ENCODE data around the gene LENG1.
A peak's percentile ranks its signal among the peaks of the same experiment; 100 is the strongest.
"Not testable (repeated sequence)": the region's sequence is repeated elsewhere in the genome, so short reads cannot be mapped to it uniquely, and the experiment has no call there.

LENG1 gene

DNA sequence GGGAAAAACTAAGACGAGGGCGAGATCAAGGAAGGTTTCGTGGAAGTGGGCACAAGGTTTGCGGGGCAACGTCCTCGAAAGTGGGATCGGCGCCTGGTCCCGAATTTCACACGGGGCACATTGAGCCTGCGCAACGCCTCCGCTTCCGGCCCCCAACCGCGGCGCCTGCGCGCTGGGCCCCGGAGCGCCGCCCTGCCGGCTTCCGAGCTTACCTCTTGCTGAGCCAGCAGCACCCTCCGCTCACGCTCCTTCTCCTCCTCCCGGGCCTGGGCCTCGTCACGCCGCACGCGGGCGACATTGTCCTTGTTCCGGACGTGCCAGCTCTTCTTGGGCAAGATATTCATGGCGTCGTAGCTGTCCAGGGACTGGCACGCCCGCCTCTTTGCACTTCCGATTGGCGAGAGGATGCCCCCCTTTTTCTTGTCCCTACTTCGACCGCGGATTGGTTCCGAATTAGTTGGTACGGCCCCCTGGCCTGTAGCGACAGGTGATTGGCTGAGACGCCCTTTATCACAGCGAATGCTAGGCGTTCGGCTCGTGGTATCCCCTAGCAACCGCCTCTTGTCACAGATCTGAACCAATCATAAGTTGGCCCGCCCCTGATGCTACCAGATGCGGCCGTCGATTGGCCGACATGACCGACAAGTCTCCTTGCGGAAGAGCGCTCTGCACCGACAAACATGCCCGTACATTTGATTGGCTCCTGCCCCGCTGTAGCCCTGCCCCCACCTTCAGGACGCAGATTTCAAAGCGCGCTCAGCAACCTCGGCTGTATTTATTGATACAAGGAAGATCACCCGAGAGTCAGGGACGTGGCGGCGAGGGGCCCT lies at the start of gene LENG1:
TSS of gene LENG1 (minus strand) at position 370 of the 830 bp plus-strand sequence. CDS start at position 344, 26 bp downstream.
- peak; percentile 99 for DNase-seq

DNA sequence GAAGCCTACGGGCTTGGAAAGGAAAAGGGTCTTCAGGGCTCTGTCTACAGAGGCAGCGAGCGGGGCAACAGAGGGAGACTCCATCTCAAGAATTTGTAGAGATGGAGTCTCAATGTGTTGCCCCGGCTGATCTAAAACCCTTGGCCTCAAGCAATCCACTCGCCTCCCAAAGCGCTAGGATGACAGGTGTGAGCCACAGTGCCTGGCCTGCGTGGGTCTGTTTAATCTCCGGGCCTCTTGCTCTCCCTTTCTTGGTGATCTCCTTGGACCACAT lies 49.2 kb upstream of the LENG1 start:
- DNase-seq, result no peak

DNA sequence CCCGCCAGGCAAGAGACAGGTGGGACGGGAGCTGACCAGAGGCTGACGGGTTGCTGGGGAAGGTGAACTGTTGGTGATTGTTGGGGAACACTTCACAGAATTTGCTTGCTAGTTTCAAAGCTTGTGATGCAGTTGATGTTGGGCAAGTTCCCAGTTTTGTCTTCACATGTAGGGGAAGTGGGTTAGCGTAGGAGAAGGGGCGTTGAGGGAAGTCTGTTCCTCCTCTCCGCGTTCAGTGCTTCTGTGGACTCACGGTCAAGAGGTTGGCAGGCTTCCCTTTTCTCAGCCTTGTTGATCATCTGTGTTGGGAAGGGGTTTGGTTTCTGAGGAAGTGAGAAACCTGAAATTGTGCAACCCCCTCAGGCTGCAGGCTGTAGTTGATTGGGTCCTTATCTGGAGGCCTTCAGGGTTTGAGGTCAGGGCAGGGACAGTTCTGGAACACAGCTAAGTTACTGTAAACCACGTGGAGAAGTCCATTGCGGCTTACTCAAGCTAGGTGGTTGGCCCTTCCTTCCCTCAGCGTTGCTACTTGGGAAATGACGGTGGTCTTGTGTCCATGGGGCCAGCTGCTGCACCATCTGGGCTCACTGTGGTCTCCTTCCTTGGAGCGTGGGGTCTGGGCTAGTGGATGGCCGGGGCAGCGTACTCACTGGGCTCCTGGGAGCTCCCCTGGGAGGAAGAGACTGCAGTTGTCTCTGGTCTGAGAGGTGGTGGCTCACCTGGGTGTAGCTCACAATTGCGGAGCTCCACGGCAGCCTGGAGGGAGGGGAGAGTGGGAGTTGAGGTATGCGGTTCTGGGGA lies 48.7 kb upstream of the LENG1 start:
- no peak for DNase-seq

DNA sequence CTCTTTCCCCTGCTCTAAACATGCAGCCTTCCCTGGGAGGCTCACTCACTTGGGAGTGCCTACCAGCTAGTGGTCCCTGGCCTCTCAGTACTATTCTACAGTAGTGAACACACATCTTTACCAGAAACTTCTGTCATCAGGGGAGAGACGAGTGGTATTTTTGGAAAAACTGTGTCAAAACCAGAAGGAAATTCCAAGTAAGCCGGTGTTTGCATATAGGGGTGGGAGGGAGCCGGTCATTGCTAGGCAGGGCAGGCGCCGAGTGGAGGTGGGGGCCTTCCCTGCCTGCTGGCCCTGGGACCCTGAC lies 48.1 kb upstream of the LENG1 start:
- no peak for DNase-seq

DNA sequence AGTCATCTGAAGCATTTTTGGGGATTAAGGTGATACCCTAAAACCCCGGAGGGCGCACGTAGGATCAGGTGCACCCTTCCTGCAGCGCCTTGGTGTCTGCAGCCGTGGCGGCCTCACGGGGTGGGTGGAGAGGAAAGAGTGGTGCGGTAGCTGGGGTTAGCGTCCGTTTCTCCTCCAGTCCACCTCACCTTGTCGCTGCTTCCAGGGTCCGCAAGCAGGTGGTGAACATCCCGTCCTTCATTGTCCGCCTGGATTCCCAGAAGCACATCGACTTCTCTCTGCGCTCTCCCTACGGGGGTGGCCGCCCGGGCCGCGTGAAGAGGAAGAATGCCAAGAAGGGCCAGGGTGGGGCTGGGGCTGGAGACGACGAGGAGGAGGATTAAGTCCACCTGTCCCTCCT lies 47.7 kb upstream of the LENG1 start:
- not testable (repeated sequence) for DNase-seq

DNA sequence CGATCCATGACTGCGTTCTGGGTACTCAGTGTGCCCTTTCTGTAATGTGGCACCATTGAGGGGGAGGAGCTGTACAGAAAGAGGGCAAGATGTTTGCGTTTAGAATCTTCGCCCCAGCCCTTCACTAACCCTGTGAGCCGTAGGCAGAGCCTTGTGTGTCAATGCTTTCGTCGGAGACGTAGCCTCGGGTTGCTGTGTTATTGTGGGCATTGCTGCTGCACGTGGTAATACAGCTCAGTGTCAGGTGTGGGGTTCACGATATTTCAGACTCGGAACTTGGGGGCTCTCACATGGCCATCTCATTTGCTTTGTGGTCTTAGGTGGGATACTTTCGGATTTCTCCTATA lies 47.3 kb upstream of the LENG1 start:
- no peak for DNase-seq

DNA sequence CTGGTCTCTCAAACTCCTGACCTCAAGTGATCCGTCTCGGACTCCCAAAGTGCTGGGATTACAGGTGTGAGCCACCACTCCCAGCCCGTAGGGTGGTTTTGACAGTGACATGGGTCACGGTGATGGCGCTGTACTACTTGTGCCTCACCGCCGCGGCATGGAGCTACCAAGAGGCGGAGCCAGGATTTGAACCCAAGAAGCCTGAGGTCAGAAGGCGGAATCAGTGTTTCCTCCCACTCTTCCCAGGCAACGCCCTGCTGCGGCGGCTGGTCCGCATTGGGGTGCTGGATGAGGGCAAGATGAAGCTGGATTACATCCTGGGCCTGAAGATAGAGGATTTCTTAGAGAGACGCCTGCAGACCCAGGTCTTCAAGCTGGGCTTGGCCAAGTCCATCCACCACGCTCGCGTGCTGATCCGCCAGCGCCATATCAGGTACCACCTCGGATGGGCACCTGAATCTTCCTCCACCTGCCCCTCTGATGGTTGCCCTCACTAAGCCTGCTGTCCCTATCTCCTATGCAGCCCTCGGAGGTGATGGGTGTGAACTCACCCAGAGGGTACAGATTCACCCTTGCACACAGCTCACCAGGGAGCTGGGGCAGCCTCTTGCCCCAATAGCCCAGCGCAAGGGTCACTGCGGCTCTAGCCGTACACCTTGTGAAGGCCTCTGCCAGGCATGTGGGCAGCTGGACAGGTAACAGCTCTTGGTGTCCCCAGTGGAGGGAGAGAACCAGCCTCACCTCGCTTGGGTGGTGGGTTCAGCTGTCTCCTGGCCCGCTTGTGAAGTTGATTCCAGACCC lies 46.7 kb upstream of the LENG1 start:
- no peak for DNase-seq

DNA sequence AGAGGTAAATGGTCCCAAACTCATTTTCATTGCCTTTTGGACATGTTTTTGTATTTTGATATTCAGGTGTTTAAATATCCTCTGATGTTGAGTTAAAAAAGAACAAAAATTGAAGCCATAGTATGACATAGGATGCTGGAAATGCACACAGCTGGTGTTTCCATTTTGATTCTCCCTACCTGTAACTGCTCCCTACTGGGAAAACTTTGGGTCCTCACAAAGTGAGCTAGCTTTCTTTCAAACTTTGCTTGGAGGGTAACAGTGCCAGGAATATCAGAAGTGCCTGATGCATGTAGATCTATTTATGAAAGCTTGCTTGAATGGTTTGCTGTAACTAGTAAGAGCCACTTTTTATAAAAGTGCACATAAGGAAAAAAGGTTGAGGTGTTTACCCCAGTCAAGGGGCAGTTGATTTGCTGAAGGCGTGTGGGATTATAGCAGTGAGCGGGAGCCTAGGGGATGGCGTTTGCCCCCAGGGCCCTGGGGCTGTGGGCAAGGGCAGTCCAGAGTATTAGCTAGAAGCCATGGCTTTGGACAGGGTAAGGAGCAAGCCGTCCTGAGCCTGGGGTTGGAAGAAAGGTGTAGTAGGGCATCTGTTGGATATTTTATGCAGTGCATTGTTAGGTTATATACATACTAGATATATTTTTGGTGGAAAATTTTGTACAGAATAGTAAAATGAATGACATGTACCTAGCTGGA lies 45.4 kb upstream of the LENG1 start:
- no peak for DNase-seq

DNA sequence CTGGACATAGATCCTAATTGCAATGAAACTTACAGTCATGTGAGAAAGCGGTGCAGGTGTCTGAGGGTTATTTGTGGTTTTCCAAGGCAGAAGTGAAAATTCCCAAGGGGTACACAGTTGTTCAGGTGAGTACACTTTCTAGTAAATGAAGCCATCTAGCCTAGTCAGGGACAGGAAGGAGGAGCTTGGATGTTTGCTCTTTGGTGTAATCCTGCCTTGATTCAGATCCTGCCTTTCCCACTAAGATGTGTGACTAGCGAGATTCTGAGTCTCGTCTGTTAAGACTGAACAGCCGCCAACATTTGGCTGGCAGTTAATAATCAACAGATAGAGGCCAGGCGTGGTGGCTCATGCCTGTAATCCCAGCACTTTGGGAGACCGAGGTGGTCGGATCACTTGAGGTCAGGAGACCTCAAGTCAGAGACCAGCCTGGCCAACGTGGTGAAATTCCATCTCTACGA lies 43.7 kb upstream of the LENG1 start:
- no peak for DNase-seq

DNA sequence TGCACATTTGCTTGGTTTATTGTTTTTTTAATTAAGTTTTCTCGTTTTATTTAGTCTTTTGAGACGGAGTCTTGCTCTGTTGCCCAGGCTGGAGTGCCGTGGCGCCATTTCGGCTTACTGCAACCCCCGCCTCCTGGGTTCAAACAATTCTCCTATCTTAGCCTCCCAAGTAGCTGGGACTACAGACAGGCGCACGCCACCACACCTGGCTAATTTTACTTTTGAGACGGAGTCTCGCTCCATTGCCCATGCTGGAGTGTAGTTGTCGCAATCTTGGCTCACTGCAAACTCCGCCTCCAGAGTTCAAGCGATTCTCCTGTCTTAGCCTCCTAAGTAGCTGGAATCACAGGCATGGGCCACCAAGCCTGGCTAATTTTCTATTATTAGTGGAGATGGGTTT lies 42.5 kb upstream of the LENG1 start:
- DNase-seq, result no peak

DNA sequence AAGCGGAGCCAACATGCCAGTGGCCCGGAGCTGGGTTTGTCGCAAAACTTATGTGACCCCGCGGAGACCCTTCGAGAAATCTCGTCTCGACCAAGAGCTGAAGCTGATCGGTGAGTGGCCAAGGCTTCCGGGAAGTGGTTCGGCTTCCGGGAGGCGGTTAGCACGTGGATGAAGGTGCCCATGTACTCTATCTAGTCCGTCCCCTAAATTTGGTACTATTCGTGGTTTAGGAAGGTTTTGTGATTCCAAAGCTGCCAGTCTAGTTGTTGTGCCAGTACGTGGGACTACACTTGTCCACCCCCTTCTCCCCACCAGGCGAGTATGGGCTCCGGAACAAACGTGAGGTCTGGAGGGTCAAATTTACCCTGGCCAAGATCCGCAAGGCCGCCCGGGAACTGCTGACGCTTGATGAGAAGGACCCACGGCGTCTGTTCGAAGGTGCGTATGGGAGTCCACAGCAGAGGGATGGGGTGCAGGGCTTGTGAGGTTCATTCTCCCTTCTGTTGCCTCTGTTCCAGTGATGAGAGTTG lies 41.7 kb upstream of the LENG1 start:
- DNase-seq, result no peak

DNA sequence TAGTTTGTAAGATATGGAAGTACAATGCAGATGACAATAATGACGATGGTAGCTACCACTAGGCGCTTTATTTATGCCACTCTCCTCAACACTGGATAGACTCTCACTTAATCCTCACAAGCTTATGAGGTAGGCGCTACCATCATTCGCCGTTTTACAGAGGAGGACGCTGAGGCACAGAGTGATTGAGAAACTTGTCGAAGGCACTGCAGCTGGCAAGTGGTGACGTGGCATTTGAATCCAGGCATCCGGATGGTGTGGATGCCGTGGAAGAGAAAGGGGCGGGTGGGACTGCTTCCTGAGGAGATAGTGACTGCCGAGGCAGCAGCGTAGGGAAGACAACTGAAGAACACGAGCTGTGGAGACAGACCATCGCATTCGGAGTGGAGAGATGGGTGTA lies 39.9 kb upstream of the LENG1 start:
- DNase-seq, result no peak

DNA sequence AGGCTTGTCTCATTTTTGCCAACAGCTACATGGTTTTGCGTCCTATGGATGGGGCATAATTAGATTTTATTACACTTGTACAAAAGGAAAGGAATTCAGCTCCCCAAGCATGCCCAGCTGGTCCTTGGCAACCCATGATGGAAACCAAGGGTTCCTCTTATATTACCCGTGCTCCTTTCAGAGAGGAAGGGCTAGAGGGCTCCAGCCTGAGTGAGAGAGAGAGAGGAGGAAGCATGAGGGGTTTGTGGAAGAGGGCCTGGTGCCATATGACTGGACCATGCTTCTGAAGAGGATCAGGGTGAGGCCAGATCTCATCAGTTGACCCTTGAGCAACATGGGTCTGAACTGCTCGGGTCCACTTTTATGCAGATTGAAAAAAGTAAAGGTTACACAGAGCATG lies 37.6 kb upstream of the LENG1 start:
- DNase-seq, result no peak

DNA sequence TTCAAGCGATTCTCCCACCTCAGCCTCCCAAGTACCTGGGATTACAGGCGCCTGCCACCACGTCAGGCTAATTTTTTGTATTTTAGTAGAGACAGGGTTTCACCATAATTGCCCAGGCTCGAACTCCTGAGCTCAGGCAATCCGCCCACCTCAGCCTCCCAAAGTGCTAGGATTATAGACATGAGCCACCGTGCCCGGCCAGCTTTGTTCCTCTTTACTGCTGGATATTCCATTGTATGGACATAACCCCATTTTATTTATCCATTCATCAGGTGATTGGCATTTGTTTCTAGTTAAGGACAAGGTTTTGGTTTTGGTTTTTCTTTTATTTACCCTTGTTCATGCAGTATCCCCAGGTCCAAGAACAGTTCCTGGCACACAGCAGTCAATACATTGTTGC lies 37.0 kb upstream of the LENG1 start:
- no peak for DNase-seq

DNA sequence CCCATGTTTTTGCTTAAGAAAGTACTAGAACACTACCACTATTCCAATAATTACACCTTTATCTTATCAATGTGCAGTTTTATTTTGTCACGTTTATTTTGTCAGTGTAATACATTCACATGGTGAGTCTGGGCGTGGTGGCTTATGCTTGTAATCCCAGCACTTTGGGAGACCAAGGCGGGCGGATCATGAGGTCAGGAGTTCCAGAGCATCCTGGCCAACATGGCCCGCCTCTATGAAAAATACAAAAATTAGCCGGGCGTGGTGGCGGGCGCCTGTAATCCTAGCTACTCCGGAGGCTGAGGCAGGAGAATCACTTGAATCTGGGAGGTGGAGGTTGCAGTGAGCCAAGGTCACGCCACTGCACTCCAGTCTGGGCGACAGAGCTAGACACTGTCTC lies 34.9 kb upstream of the LENG1 start:
- not testable (repeated sequence) for DNase-seq

DNA sequence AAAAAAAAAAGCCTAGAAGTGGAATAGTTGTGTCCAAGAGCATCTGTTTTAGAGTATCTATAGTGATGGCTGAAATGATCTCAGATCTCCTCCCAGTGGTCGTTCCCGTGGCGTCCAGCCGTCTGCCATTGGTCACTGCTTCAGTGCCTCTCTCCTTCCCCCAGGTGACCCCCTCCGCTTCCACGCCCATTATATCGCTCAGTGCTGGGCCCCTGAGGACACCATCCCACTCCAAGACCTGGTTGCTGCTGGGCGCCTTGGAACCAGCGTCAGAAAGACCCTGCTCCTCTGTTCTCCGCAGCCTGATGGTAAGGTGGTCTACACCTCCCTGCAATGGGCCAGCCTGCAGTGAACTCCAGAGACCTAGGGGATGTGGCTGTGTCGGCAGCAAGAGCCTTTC lies 33.5 kb upstream of the LENG1 start:
- no peak for DNase-seq

DNA sequence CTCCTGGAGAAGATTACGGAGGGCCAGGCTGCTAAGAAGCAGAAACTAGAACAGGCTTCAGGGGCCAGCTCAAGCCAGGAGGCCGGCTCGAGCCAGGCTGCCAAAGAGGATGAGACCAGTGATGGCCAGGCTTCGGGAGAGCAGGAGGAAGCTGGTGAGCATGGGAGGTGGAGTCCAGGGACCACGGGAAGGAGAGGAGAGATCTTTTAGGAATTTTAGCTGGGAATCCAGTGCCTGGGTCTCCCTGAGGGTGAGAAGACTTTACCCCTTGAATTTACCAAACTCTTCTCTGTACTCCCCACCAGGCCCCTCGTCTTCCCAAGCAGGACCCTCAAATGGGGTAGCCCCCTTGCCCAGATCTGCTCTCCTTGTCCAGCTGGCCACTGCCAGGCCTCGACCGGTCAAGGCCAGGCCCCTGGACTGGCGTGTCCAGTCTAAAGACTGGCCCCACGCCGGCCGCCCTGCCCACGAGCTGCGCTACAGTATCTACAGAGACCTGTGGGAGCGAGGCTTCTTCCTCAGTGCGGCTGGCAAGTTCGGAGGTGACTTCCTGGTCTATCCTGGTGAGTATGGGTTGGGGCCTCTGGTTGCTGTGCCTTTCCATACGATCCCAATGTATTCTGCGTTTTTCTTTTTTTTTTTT lies 32.4 kb upstream of the LENG1 start:
- no peak for DNase-seq

DNA sequence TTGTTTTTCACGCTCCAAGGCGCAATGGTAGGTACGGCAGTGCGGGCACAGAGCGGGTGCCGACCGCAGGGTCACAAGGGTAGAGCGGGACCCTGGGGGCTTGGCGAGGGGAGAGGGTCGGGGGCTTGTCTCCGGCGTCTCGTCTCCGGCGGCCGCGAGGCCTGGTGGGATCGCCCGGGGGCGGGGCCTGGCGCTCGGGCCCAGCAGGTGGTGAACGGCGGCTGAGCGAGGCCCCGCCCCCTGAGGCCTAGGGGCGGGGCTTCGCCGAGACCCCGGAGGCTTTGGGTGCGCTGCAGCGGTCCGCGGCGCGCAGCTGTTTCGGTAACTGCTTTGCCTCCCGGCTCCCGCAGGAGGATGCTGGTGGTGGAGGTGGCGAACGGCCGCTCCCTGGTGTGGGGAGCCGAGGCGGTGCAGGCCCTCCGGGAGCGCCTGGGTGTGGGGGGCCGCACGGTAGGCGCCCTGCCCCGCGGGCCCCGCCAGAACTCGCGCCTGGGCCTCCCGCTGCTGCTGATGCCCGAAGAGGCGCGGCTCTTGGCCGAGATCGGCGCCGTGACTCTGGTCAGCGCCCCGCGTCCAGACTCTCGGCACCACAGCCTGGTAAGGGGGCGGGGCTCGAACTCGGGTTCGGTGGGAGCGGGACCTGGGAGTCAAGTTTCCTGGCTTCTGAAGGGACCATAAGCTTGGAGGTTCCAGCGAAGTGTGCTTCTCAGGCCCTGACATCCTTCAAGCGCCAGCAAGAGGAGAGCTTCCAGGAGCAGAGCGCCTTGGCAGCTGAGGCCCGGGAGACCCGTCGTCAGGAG lies 31.7 kb upstream of the LENG1 start, which contains the start of gene TSEN34:
TSS of gene TSEN34 (plus strand) at position 298 of the 800 bp plus-strand sequence. CDS start at position 355, 57 bp downstream.
- DNase-seq, result peak; percentile 74

DNA sequence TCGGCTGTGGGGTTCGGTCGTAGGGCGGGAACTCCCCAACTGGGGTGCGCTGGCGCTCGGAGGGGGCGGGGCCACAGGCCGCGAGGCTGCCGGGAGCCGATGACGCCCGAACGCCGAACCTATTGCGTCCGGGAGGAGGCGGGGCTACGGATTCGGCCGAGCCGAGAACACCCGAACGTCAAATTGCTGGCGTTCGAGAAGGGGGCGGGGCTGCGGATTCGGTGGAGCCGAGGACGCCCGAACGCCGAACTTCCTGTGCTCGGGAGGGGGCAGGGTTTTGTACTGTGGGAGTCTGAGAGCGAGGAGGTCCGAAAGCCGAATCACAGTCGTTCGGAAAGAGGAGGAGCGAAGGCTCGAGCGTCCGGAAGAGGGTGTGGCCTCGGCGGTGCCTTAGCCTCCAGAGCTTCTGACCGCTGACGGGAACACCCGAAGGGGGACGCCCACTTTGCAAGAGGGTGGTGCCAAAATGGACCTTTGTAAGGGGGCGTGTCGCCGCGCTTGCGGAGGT lies 31.0 kb upstream of the LENG1 start:
- DNase-seq, result peak; percentile 96

DNA sequence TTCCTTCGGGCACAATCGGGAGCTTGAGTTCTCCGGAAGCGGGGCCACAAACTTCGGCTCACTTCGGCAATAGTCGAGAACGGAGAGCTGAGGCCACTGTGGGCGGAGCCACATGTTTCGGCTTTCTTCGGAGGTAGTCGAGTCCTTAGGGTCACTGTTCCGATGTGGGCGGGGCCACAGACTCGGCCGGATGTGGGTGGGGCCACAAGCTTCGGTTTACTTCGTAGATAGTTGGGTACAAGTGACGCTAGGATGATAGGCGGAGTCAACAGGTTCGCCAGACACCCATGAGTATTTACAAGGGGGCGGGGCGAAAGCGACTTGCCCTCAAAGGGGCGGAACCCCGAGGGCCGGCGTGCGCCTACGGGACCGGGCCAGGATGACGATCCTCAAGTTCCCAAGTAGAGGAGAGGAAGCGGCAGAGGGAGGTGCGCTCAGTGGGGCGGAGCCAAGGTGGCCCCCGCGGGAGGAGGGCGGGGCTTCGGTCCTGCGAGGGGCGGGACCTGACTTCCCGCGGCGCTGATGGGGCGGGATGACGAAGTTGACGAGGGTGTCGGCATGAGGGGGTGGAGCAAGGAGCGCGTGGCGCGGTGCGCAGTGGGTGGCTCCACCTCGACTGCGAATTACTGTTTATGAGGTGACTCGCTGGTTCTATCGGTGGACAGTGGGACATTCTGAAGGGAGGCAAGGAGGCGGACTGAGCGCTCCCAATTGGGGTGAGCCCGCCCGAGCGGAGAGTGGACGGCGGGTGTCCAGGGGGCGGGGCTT lies 30.4 kb upstream of the LENG1 start:
- peak; percentile 100 for DNase-seq
